H9 (cell line): ENCODE results near the gene NDUFB10. TPM values are rescaled to one million over a fixed set of nuclear protein-coding genes. Genes with fewer than 3 reads are reported as not detected.

Experiments used
- DNase-seq: peaks from one replicate; pipeline ENCODE4 v3.0.0-alpha.2; 2017
- H2AFZ ChIP-seq: one replicate; pipeline ENCODE4 v1.6.1; 2013; ENCODE audit warnings: mild to moderate bottlenecking, low read length, control low read depth, moderate library complexity
- H2AK5ac ChIP-seq: 2 replicates; pipeline ENCODE4 v1.6.1; 2013; ENCODE audit warnings: low read length, control low read depth, mixed read lengths; ENCODE audit not compliant: insufficient read length
- H2BK120ac ChIP-seq: one replicate; pipeline ENCODE4 v1.6.1; 2013; ENCODE audit warnings: low read depth, mild to moderate bottlenecking, low read length, control low read depth, inconsistent platforms; ENCODE audit not compliant: poor library complexity, severe bottlenecking
- H2BK12ac ChIP-seq: 2 replicates; pipeline ENCODE4 v1.6.1; 2013; ENCODE audit warnings: low read length, control low read depth, mixed read lengths, low read depth; ENCODE audit not compliant: insufficient read length
- H2BK15ac ChIP-seq: 2 replicates; pipeline ENCODE4 v1.6.1; 2013; ENCODE audit warnings: low read depth, low read length, control low read depth
- H2BK20ac ChIP-seq: one replicate; pipeline ENCODE4 v1.6.1; 2013; ENCODE audit warnings: low read depth, mild to moderate bottlenecking, low read length, control low read depth, inconsistent platforms; ENCODE audit not compliant: poor library complexity, severe bottlenecking
- H2BK5ac ChIP-seq: 2 replicates; pipeline ENCODE4 v1.6.1; 2013; ENCODE audit warnings: low read length, control low read depth, mixed read lengths; ENCODE audit not compliant: insufficient read length
- H3K14ac ChIP-seq: 2 replicates; pipeline ENCODE4 v1.6.1; 2013; ENCODE audit warnings: low read length, control low read depth; ENCODE audit not compliant: insufficient read depth
- H3K18ac ChIP-seq: 2 replicates; pipeline ENCODE4 v1.6.1; 2013; ENCODE audit warnings: low read depth, mild to moderate bottlenecking, mixed read lengths, low read length, control low read depth; ENCODE audit not compliant: insufficient read length
- H3K23ac ChIP-seq: 2 replicates; pipeline ENCODE4 v1.6.1; 2013; ENCODE audit warnings: low read length, control low read depth, mixed read lengths, low read depth; ENCODE audit not compliant: insufficient read length
- H3K23me2 ChIP-seq: 2 replicates; pipeline ENCODE4 v1.6.1; 2013; ENCODE audit warnings: low read depth, mild to moderate bottlenecking, mixed read lengths, low read length, control low read depth; ENCODE audit not compliant: insufficient read length, poor library complexity, severe bottlenecking
- H3K27ac ChIP-seq: 2 replicates; pipeline ENCODE4 v1.5.1; 2013; ENCODE audit warnings: low read length, control low read depth, mixed read lengths, low read depth; ENCODE audit not compliant: insufficient read length
- H3K27me3 ChIP-seq: 2 replicates; pipeline ENCODE4 v1.6.1; 2013; ENCODE audit warnings: low read length, control low read depth, inconsistent platforms; ENCODE audit not compliant: insufficient read depth
- H3K4ac ChIP-seq: 2 replicates; pipeline ENCODE4 v1.6.1; 2013; ENCODE audit warnings: low read depth, mild to moderate bottlenecking, control low read depth, inconsistent platforms, low read length, moderate library complexity
- H3K4me1 ChIP-seq: 2 replicates; pipeline ENCODE4 v1.6.1; 2013; ENCODE audit warnings: low read length, control low read depth, inconsistent platforms; ENCODE audit not compliant: insufficient read depth
- H3K4me2 ChIP-seq: 2 replicates; pipeline ENCODE4 v1.6.1; 2013; ENCODE audit warnings: low read length, control low read depth, mixed read lengths; ENCODE audit not compliant: insufficient read length, insufficient read depth
- H3K56ac ChIP-seq: 2 replicates; pipeline ENCODE4 v1.6.1; 2013; ENCODE audit warnings: low read depth, mild to moderate bottlenecking, mixed read lengths, low read length, control low read depth; ENCODE audit not compliant: insufficient read length
- H3K79me1 ChIP-seq: 2 replicates; pipeline ENCODE4 v1.6.1; 2013; ENCODE audit warnings: low read depth, mild to moderate bottlenecking, moderate library complexity, low read length, control low read depth, inconsistent platforms; ENCODE audit not compliant: insufficient read depth, poor library complexity, severe bottlenecking
- H3K79me2 ChIP-seq: 2 replicates; pipeline ENCODE4 v1.6.1; 2013; ENCODE audit warnings: low read length, control low read depth, inconsistent platforms; ENCODE audit not compliant: insufficient read depth
- H3K9ac ChIP-seq: 2 replicates; pipeline ENCODE4 v1.6.1; 2013; ENCODE audit warnings: low read length, control low read depth, mixed read lengths; ENCODE audit not compliant: insufficient read length; ENCODE audit errors: extremely low read depth
- H3K9me3 ChIP-seq: one replicate; pipeline ENCODE4 v1.6.1; 2013; ENCODE audit warnings: low read depth, low read length, inconsistent platforms; ENCODE audit not compliant: control insufficient read depth
- H3T11ph ChIP-seq: one replicate; pipeline ENCODE4 v1.6.1; 2013; ENCODE audit warnings: mild to moderate bottlenecking, low read length, control low read depth, inconsistent platforms
- H4K20me1 ChIP-seq: one replicate; pipeline ENCODE4 v1.6.1; 2013; ENCODE audit not compliant: control insufficient read depth, insufficient read length, insufficient read depth
- H4K5ac ChIP-seq: 2 replicates; pipeline ENCODE4 v1.6.1; 2013; ENCODE audit warnings: low read depth, mild to moderate bottlenecking, mixed read lengths, low read length, control low read depth; ENCODE audit not compliant: insufficient read length
- H4K8ac ChIP-seq: replicated peaks from 2 replicates; pipeline ENCODE4 v1.6.1; 2013; ENCODE audit warnings: low read length, control low read depth, mixed read lengths, low read depth; ENCODE audit not compliant: insufficient read length
- H4K91ac ChIP-seq: 2 replicates; pipeline ENCODE4 v1.6.1; 2013; ENCODE audit warnings: low read depth, mild to moderate bottlenecking, moderate library complexity, mixed read lengths, low read length, control low read depth; ENCODE audit not compliant: insufficient read length
- H3K27ac Mint-ChIP-seq, 3 experiments: 2 replicates in 2 of 3; 3 replicates in 1 of 3; pipeline ENCODE4 v1.8.0; 2020 to 2021; ENCODE audit warnings: mixed read lengths in 3 of 3, mild to moderate bottlenecking in 1 of 3, moderate library complexity in 1 of 3
- H3K27me3 Mint-ChIP-seq: 2 replicates; pipeline ENCODE4 v1.8.0; 2021; ENCODE audit warnings: low read depth, mild to moderate bottlenecking, moderate library complexity, mixed read lengths
- H3K36me3 Mint-ChIP-seq, 3 experiments: 2 replicates in 2 of 3; 3 replicates in 1 of 3; pipeline ENCODE4 v1.8.0; 2020 to 2021; ENCODE audit warnings: low read depth in 3 of 3, mixed read lengths in 3 of 3; ENCODE audit not compliant: insufficient read depth in 1 of 3
- H3K4me1 Mint-ChIP-seq, 2 experiments: 2 replicates each; pipeline ENCODE4 v1.8.0; 2020; ENCODE audit warnings: mixed read lengths in 2 of 2
- H3K4me3 Mint-ChIP-seq, 2 experiments: 2 replicates in 1 of 2; 3 replicates in 1 of 2; pipeline ENCODE4 v1.8.0; 2020 to 2021; ENCODE audit warnings: mild to moderate bottlenecking in 2 of 2, mixed read lengths in 2 of 2, moderate library complexity in 1 of 2
- H3K9me3 Mint-ChIP-seq, 2 experiments: 2 replicates in 1 of 2; 3 replicates in 1 of 2; pipeline ENCODE4 v1.8.0; 2020; ENCODE audit warnings: mild to moderate bottlenecking in 2 of 2, mixed read lengths in 2 of 2, moderate library complexity in 1 of 2
- WGBS: extraction: QIAGEN DNeasy Blood & Tissue Kit; methylation state at CpG from one replicate; pipeline ENCODE4 v1.1.7; 2013; ENCODE audit warnings: missing lambda C conversion rate, low lambda C conversion rate, mixed read lengths; ENCODE audit not compliant: insufficient read length; ENCODE audit errors: extremely low coverage; 5-methylcytosine and 5-hydroxymethylcytosine counted together
- total RNA-seq: library from RNA; stranded (reverse); gene quantifications from 2 replicates; pipeline ENCODE4 v1.2.1, GENCODE V29; 2021
- TF ChIP-seq, protein P1 (sequence below): fragments of 200-600 bp; sonication (generic); conservative IDR thresholded peaks from 3 replicates; pipeline ENCODE4 v1.8.0; 2021; ENCODE audit warnings: antibody characterized with exemption, mild to moderate bottlenecking

The NDUFB10 gene
- total RNA-seq, 1 experiment from 2014 or later = 191 TPM

DNA sequence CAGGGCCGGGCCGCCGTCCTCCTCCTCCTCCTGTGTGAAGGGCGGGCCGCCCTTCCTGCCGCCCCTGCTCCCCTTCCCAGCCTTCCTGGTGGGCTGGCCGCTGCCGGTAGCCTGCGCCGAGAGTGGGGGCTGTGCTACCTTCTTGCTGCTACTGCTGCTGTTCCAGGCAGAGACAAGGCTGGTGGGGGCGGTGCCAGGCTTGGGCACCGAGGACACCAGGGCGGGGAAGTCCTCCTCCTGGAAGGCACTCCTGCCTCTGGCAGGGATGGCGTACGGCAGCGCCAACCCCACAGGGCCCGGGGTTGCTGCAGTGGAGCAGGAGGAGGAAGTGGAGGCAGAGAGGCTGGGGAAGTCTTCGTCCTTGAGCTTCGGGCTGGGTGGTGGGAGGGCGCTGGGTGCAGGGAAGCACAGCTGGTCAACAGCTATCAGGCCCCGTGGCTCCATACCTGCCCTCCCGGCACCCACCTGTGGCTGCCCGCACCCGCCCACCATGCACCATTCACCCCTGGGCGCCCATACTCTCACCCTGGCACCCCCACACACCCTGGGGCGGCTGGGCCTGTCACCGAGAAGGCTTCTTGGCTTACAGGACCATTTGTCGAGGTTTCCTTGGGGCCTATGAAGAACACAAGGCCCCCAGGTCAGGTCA, 40.7 kb downstream of the NDUFB10 start:
- TF ChIP-seq, protein P1, sequence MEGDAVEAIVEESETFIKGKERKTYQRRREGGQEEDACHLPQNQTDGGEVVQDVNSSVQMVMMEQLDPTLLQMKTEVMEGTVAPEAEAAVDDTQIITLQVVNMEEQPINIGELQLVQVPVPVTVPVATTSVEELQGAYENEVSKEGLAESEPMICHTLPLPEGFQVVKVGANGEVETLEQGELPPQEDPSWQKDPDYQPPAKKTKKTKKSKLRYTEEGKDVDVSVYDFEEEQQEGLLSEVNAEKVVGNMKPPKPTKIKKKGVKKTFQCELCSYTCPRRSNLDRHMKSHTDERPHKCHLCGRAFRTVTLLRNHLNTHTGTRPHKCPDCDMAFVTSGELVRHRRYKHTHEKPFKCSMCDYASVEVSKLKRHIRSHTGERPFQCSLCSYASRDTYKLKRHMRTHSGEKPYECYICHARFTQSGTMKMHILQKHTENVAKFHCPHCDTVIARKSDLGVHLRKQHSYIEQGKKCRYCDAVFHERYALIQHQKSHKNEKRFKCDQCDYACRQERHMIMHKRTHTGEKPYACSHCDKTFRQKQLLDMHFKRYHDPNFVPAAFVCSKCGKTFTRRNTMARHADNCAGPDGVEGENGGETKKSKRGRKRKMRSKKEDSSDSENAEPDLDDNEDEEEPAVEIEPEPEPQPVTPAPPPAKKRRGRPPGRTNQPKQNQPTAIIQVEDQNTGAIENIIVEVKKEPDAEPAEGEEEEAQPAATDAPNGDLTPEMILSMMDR = no peak
- no CpG with 5 or more reads among the region's 28 CpGs for WGBS
- H3K79me2 ChIP-seq = no peaks in the 10 kb centered on the region
- H2BK20ac ChIP-seq = no peak overlapping the region
- Mint-ChIP-seq H3K4me3 (no peak overlapping the region), H3K27ac (no peak overlapping the region), H3K36me3 (peaks cover 18 to 48% (median 44%) of the 10 kb centered on the region in 3 experiments), H3K27me3 (no peaks in the 10 kb centered on the region), H3K4me1 (peaks cover 4 to 9% of the 10 kb centered on the region in 2 experiments; a peak in 2 of 4 replicates), H3K9me3 (no peaks in the 10 kb centered on the region)
- no peak overlapping the region for H3K14ac ChIP-seq
- H3K23me2 ChIP-seq = no peaks in the 10 kb centered on the region
- no peak overlapping the region for H2AK5ac ChIP-seq
- H3K9ac ChIP-seq = no peak overlapping the region
- H2BK120ac ChIP-seq = no peak overlapping the region
- H3K23ac ChIP-seq = no peak overlapping the region
- no peaks in the 10 kb centered on the region for H3K9me3 ChIP-seq
- no peak overlapping the region for H3K4me2 ChIP-seq
- H2AFZ ChIP-seq = no peak overlapping the region
- no peak overlapping the region for H4K91ac ChIP-seq
- no peak overlapping the region for H3K27ac ChIP-seq
- H4K20me1 ChIP-seq = no peaks in the 10 kb centered on the region
- H2BK12ac ChIP-seq = no peak overlapping the region
- no peak overlapping the region for H2BK5ac ChIP-seq
- H4K5ac ChIP-seq = no peak overlapping the region
- H3T11ph ChIP-seq = no peak overlapping the region
- no peak overlapping the region for H3K4ac ChIP-seq
- no peak overlapping the region for H2BK15ac ChIP-seq
- H3K18ac ChIP-seq = no peak overlapping the region
- H3K27me3 ChIP-seq = no peaks in the 10 kb centered on the region
- H3K56ac ChIP-seq = no peak overlapping the region
- DNase-seq = no peak
- H4K8ac ChIP-seq = no peak overlapping the region
- no peaks in the 10 kb centered on the region for H3K4me1 ChIP-seq
- peaks cover 3% of the 10 kb centered on the region for H3K79me1 ChIP-seq
